Endothelial cell of umbilical vein (primary cell): Measurements from ENCODE around the gene BBC3.

ENCODE experiments used
- CTCF ChIP-seq, 2 donors: IDR thresholded peaks; 1 replicate in 1 of 2; 2 replicates in 1 of 2; pipeline ENCODE4 v1.5.1; 2011; ENCODE audit warnings: low read length in 2 of 2, mild to moderate bottlenecking in 2 of 2, moderate library complexity in 2 of 2, control low read depth in 1 of 2, inconsistent platforms in 1 of 2, low read depth in 1 of 2; ENCODE audit not compliant: insufficient read depth in 1 of 2; ENCODE audit errors: extremely low read depth in 1 of 2
- POLR2A ChIP-seq: IDR thresholded peaks from 2 replicates; pipeline ENCODE4 v1.6.1; 2012; ENCODE audit warnings: low read depth, mild to moderate bottlenecking, control low read depth, low read length

DNA sequence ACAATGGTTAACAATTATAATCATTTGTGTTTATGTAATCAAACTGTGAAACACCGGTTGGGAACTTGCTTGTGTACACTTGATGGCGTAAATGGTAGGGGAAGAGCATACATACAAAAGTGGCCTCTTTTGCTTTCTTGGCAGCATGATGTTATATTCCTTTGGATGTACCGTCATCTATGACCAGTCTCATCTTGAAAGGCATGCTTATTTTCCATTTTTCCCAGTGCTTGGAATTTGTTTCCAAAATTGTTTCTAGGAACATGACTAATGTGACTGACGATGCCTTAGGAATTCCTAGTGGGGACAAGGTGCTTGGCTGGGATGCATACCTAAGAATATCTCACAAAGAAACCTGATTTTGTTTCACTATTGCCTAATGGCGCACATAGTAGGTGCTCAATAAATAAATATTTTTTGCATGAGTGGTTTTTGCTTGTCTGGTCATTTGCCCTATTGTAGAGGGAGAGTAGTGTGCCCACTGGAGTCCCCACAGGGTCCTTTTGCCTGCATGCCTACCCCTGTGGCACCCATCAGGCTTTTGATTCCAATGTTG, 54.9 kb downstream of the BBC3 start:
- TF ChIP-seq CTCF (IDR thresholded peaks at IDR 0.05; ENCODE audit: extremely low read depth in 1 of 2, insufficient read depth in 1 of 2, low read depth in 1 of 2, low read length in 2 of 2) (no peak), POLR2A (no peak)
